DND-41 (cell line): ENCODE results near the gene MMP14.

Experiments
- ATAC-seq: fragments of 200-7000 bp; cut with Tn5 transposase; 3 replicates; pipeline ENCODE4 v1.9.1; 2021; ENCODE audit warnings: low read depth; ENCODE audit not compliant: insufficient read depth
- DNase-seq: peaks from one replicate; pipeline ENCODE4 v3.0.0-alpha.2; 2020
- H2AFZ ChIP-seq: 2 replicates; pipeline ENCODE4 v1.6.0; 2012; ENCODE audit warnings: low read depth, low read length
- H3K27ac ChIP-seq: 2 replicates; pipeline ENCODE4 v1.5.1; 2012; ENCODE audit warnings: low read length, inconsistent platforms
- H3K27me3 ChIP-seq: fragments of 200-600 bp; sonication (generic); 2 replicates; pipeline ENCODE4 v1.6.0; 2012; ENCODE audit warnings: low read length, mild to moderate bottlenecking, inconsistent platforms; ENCODE audit not compliant: insufficient read depth, poor library complexity
- H3K36me3 ChIP-seq: 2 replicates; pipeline ENCODE4 v1.5.1; 2012; ENCODE audit warnings: low read length, inconsistent platforms; ENCODE audit not compliant: insufficient read depth
- H3K4me1 ChIP-seq: 2 replicates; pipeline ENCODE4 v1.5.1; 2012; ENCODE audit warnings: mild to moderate bottlenecking, low read length; ENCODE audit not compliant: insufficient read depth
- H3K4me2 ChIP-seq: 2 replicates; pipeline ENCODE4 v1.6.0; 2012; ENCODE audit warnings: mild to moderate bottlenecking, moderate library complexity, low read length, inconsistent platforms; ENCODE audit not compliant: insufficient read depth
- H3K4me3 ChIP-seq, 2 experiments: fragments of 200-600 bp in 1 of 2; shearing (Covaris generic) in 1 of 2; 2 replicates each; pipeline ENCODE4 v1.5.1; 2012 to 2016; ENCODE audit warnings: inconsistent platforms in 2 of 2, low read length in 2 of 2, mild to moderate bottlenecking in 2 of 2, low read depth in 1 of 2, moderate library complexity in 1 of 2
- H3K79me2 ChIP-seq: 2 replicates; pipeline ENCODE4 v1.6.0; 2012; ENCODE audit warnings: low read length, inconsistent platforms; ENCODE audit not compliant: insufficient read depth
- H3K9ac ChIP-seq: 2 replicates; pipeline ENCODE4 v1.6.0; 2012; ENCODE audit warnings: low read depth, mild to moderate bottlenecking, inconsistent platforms, low read length, moderate library complexity
- H3K9me3 ChIP-seq: 2 replicates; pipeline ENCODE4 v1.5.1; 2012; ENCODE audit warnings: low read length, moderate library complexity, mild to moderate bottlenecking, inconsistent platforms; ENCODE audit not compliant: insufficient read depth, severe bottlenecking
- H4K20me1 ChIP-seq: 2 replicates; pipeline ENCODE4 v1.6.0; 2012; ENCODE audit warnings: low read length; ENCODE audit not compliant: insufficient read depth
- EZH2 ChIP-seq: IDR thresholded peaks from 3 replicates; pipeline ENCODE4 v1.6.1; 2012; ENCODE audit warnings: borderline replicate concordance, low read depth, mild to moderate bottlenecking, moderate library complexity, low read length, inconsistent platforms; ENCODE audit not compliant: severe bottlenecking
- TF ChIP-seq, protein P1 (sequence below): IDR thresholded peaks from 2 replicates; pipeline ENCODE4 v1.5.1; 2012; ENCODE audit warnings: borderline replicate concordance, low read length, moderate library complexity, mild to moderate bottlenecking; ENCODE audit not compliant: poor library complexity, severe bottlenecking; ENCODE audit errors: extremely low read depth

MMP14 gene

GRCh38 chr14:22807432-22808087 lies 28.8 kb upstream of the MMP14 start:
- no peak overlapping the region for H3K4me3 ChIP-seq
- TF ChIP-seq EZH2, result no peak
- TF ChIP-seq, protein P1, sequence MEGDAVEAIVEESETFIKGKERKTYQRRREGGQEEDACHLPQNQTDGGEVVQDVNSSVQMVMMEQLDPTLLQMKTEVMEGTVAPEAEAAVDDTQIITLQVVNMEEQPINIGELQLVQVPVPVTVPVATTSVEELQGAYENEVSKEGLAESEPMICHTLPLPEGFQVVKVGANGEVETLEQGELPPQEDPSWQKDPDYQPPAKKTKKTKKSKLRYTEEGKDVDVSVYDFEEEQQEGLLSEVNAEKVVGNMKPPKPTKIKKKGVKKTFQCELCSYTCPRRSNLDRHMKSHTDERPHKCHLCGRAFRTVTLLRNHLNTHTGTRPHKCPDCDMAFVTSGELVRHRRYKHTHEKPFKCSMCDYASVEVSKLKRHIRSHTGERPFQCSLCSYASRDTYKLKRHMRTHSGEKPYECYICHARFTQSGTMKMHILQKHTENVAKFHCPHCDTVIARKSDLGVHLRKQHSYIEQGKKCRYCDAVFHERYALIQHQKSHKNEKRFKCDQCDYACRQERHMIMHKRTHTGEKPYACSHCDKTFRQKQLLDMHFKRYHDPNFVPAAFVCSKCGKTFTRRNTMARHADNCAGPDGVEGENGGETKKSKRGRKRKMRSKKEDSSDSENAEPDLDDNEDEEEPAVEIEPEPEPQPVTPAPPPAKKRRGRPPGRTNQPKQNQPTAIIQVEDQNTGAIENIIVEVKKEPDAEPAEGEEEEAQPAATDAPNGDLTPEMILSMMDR, result no peak
- H3K27me3 ChIP-seq, result peaks cover 3% of the 10 kb centered on the region
- no peak overlapping the region for H3K27ac ChIP-seq
- DNase-seq (no peak), ATAC-seq (no peak)
- no peaks in the 10 kb centered on the region for H3K9me3 ChIP-seq
- H3K36me3 ChIP-seq, result no peaks in the 10 kb centered on the region
- no peaks in the 10 kb centered on the region for H4K20me1 ChIP-seq
- no peak overlapping the region for H3K4me2 ChIP-seq
- no peaks in the 10 kb centered on the region for H3K79me2 ChIP-seq
- no peak overlapping the region for H2AFZ ChIP-seq
- H3K9ac ChIP-seq, result no peak overlapping the region
- H3K4me1 ChIP-seq, result no peaks in the 10 kb centered on the region

GRCh38 chr14:22808388-22809209 lies 27.8 kb upstream of the MMP14 start:
- no peaks in the 10 kb centered on the region for H3K79me2 ChIP-seq
- no peak overlapping the region for H3K27ac ChIP-seq
- DNase-seq, result no peak
- no peak for TF ChIP-seq EZH2
- TF ChIP-seq, protein P1, result no peak
- H3K9ac ChIP-seq, result no peak overlapping the region
- H3K9me3 ChIP-seq, result no peaks in the 10 kb centered on the region
- no peak overlapping the region for H3K4me3 ChIP-seq
- H3K36me3 ChIP-seq, result no peaks in the 10 kb centered on the region
- no peak overlapping the region for H2AFZ ChIP-seq
- H4K20me1 ChIP-seq, result no peaks in the 10 kb centered on the region
- no peak for ATAC-seq
- H3K4me1 ChIP-seq, result no peaks in the 10 kb centered on the region
- peaks cover under 1% of the 10 kb centered on the region for H3K27me3 ChIP-seq
- H3K4me2 ChIP-seq, result no peak overlapping the region

DNA sequence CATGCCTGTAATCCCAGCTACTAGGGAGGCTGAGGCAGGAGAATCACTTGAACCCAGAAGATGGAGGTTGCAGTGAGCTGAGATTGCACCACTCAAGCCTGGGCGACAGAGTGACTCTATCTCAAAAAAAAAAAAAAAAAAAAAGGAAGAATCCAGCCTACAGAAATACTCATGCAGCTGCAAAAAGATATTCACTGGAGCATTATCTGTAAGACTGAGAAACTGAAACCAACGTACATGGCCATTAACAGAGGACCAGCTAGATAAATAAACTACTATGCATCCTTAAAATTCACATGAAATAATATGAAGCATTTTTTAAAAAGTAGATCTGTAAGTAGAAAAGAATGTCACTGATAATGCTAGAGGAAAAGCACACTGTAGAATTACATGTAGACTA lies 24.7 kb upstream of the MMP14 start:
- Histone ChIP-seq H3K4me2 (no peak overlapping the region), H3K9me3 (no peaks in the 10 kb centered on the region), H2AFZ (no peak overlapping the region), H3K36me3 (no peaks in the 10 kb centered on the region), H3K79me2 (no peaks in the 10 kb centered on the region), H3K27ac (no peak overlapping the region), H3K4me3 (no peak overlapping the region), H3K9ac (no peak overlapping the region), H3K27me3 (peaks cover 3% of the 10 kb centered on the region), H3K4me1 (peaks cover 5% of the 10 kb centered on the region; the same call in 1 of the 2 replicates), H4K20me1 (no peaks in the 10 kb centered on the region)
- ATAC-seq (no peak), DNase-seq (no peak)
- TF ChIP-seq, protein P1, result no peak
- TF ChIP-seq EZH2, result no peak
